Amygdala (tissue), 56 donors: ENCODE measurements around the gene GPR6.

Experiments
- DNase-seq, 56 donors: peaks; one replicate each; lab custom pipeline; 2025; lab: John Stamatoyannopoulos, UW

The GPR6 gene

DNA sequence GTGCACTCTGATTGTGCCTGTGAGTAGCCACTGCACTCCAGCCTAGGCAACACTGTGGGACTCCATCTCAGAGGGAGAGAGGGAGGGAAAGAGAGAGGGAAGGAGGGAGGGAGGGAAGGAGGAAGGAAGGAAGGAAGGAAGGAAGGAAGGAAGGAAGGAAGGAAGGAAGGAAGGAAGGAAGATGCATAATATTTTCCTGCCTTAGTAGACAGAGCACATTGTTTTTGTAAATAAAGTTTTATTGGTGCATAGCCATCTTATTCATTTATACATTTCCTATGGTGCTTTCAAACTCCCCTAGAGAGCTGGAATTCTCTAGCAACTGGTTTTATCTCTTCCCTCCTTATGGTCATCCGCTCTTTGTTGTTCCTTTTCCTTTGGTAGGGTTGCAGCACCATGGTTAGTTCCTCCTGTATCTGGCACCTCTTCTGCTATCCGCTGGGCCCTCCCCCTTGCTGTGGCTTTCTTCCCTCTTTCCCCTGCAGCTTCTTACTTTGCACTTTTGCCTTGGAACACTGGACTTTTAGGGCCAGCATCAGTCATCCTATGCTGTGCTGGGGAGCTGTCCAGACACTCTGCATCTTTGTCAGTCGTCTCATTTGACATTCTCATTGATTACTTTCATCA lies 20.2 kb downstream of the GPR6 start:
- DNase-seq, result no peak

DNA sequence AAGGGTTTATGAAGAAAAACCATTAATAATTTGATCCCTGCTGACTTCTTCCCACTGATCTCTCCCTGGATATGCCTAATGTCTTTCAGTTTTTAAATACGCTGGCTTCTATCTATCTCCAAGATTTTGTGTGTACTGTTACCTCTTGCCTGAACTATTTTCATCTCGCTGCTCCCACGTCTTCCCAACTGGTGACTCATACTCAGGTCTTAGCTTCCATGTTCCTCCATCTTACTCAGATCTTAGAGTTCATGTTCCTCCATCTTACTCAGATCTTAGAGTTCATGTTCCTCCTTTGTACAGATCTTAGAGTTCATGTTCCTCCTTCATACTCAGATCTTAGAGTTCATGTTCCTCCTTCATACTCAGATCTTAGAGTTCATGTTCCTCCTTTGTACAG lies 21.6 kb downstream of the GPR6 start:
- no peak for DNase-seq

DNA sequence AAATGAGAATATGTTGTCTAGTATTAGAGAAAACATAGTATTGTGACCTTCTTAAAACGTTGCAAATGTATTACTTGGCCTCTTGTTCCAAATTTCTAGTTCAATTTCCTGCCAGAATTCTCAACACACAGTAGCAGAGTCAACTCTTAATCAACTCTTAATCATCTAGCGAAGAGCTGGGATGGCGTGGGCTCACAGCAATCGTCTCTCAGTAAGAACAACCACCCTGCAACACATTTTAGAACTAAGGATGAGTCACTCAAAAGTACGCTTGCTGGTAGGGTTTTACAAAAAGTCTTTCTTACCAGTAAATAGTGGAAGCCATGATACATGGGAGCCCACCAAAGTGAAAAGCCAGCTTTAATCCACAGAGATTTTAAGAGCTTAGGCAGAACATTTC lies 24.6 kb downstream of the GPR6 start:
- DNase-seq, result peak in 3 of 56 donors; percentile 3 to 23 (median 17)

DNA sequence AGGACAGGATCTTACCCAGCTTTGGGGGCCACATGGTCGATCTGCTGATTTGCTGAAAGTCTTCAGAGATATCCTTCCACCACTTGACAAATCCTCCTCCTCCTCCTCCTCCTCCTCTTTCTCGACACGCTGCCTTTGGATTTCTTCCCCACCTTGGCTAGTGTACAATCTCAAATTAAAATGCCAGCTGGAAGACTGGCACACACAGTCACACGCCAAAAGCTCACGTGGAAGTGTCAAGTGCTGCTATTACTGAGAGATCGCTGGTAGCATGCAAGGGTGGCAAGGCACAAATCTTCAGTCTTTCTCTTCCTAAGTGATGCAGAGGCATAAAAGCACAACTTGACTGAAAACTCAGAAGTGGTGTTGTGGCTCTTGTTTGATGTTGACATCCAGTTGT lies 35.3 kb downstream of the GPR6 start:
- peak in 4 of 56 donors; percentile 3 to 59 (median 6) for DNase-seq

DNA sequence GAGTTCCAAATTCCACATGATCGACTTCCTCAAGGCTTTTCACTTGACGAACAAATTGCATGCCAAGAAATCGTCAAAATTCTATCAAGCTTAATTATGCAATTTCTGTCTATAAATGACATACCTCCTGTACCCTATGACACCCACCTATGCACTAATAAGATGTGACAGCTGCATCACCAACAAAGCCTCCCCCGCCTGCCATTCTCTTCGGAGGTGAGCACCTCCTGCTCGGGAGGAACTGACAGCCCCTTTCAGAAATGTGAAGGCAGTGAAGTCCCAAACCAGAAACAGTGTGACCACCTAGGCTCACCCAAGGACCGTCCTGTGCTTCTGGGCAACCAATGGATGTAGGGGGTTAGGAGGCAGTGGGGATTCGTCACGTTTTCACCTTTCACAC lies 37.1 kb downstream of the GPR6 start:
- DNase-seq, result no peak

DNA sequence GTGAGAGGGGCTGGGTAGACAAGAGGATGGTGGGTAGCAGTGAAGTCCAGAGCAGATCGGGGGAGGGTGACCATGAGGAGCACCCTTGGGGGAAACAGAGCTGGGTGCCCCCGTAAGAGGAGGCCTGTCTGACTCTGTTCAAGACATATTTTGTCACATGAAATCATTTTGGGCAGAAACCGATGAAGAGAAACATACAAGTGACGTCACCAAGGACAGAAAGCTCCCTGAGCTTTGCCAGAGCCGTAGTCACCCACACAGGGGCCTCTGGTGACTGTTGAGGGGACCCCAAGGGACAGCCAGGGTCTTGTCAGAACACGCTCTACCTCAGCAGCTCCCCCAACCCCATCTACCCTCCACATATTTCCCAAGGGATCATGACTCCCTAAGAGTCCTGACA lies 39.2 kb downstream of the GPR6 start:
- DNase-seq, result no peak

DNA sequence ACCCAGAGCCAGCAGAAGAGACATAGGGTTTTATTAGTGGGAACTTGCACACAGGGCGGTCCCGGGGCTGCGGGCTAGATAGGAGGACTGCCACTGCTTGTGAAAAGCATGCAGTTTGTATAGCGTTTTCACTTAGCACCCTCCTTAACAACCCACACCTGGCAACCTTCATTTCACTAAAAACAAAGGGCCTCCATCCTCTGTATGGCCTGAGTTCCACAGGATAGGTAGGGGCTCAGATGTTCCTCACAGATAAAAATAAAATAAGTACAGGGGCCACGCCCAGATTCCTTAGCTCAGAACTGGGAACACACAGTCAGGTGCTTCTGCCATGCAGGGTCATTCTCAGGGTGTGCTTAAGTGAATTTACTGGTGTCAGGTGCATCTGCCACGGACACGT lies 39.8 kb downstream of the GPR6 start:
- no peak for DNase-seq

DNA sequence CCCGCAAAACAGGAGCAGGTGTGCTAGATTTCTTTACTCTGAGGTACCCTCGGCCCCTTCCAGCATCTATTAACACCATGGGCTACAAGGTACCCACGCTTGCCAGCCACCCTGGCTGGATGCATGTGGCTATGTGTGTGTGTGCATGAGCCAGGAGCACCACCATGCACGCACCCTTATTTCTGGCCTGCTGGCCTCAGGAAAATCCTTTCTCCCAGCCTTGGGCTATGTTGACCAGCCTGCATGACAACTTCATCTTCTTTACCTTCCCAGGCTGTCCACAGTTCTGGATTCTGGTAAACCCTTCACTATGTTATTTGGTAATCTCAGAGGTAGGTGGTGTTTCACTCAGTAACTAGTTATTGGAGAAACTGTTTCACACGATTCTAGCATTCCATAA lies 40.4 kb downstream of the GPR6 start:
- DNase-seq, result no peak

DNA sequence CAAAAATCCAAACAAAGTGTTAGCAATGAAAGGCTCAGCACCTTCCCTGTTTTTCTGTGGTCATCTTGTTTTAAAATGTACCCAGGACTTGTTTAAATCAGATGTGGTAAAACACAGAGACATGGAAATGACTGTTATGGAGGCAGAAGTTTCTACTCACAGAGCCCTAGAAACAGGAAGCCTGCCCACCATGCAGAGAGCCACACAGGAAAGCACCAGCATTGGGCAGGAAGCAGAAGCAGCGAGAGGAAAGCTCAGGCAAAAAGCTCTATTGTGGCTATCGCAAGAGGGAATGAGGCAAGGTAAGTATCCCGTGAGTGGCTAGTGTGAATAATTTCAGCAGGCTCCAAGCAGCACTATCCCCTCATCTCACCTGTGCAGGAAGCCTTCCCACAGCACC lies 42.8 kb downstream of the GPR6 start:
- DNase-seq, result no peak

DNA sequence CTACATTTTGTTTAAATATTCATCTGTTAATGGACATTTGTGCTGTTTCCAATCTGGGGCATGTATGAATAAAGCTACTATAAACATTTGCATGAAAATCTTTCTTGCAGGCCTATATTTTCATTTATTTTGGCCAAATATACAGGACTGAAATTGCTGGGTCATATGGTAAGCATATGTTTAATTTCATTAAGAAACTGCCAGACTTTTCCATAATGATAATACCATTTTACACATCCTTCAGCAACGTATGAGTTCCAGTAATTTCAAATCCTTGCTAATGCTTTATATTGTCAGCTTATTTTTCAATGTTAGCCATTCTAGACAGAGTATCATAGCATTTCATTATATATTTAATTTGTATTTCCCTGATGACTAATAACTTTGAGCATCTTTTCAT lies 51.0 kb downstream of the GPR6 start:
- no peak for DNase-seq
